OCI-LY1 (cell line): Measurements from ENCODE around the gene ANO8.

Experiments
- H2AFZ ChIP-seq: fragments of 200-600 bp; sonication (generic), shearing (Covaris generic); 2 replicates; pipeline ENCODE4 v1.6.0; 2014; ENCODE audit warnings: antibody characterized with exemption, mild to moderate bottlenecking, low read length
- H3F3A ChIP-seq: fragments of 200-600 bp; sonication (generic), shearing (Covaris generic); 2 replicates; pipeline ENCODE4 v1.6.0; 2014; ENCODE audit warnings: mild to moderate bottlenecking, antibody characterized with exemption, low read length, moderate library complexity; ENCODE audit not compliant: insufficient read depth
- H3K27ac ChIP-seq: fragments of 200-600 bp; sonication (generic); 2 replicates; pipeline ENCODE4 v1.5.1; 2014; ENCODE audit warnings: low read length, mixed run types, mild to moderate bottlenecking, low read depth; ENCODE audit not compliant: poor library complexity, severe bottlenecking
- H3K27me3 ChIP-seq: fragments of 200-600 bp; sonication (generic); 2 replicates; pipeline ENCODE4 v1.6.0; 2014; ENCODE audit warnings: antibody characterized with exemption, mild to moderate bottlenecking, low read length, moderate library complexity; ENCODE audit not compliant: insufficient read depth
- H3K36me3 ChIP-seq: fragments of 200-600 bp; sonication (generic); 2 replicates; pipeline ENCODE4 v1.6.1; 2014; ENCODE audit warnings: mild to moderate bottlenecking, antibody characterized with exemption, low read length, moderate library complexity, mixed read lengths; ENCODE audit not compliant: insufficient read depth
- H3K4me1 ChIP-seq: fragments of 200-600 bp; sonication (generic); 2 replicates; pipeline ENCODE4 v1.5.1; 2014; ENCODE audit warnings: mild to moderate bottlenecking, low read length, moderate library complexity; ENCODE audit not compliant: insufficient read depth, severe bottlenecking
- H3K4me2 ChIP-seq: fragments of 200-600 bp; sonication (generic), shearing (Covaris generic); 2 replicates; pipeline ENCODE4 v1.6.1; 2014; ENCODE audit warnings: low read length
- H3K4me3 ChIP-seq: fragments of 200-600 bp; sonication (generic); 2 replicates; pipeline ENCODE4 v1.5.1; 2014; ENCODE audit warnings: low read length, low read depth, mild to moderate bottlenecking, mixed read lengths; ENCODE audit not compliant: poor library complexity, severe bottlenecking
- H3K79me2 ChIP-seq: fragments of 200-600 bp; shearing (Covaris generic); 2 replicates; pipeline ENCODE4 v1.6.1; 2016; ENCODE audit warnings: mixed run types, low read length, mixed read lengths; ENCODE audit not compliant: insufficient read depth
- H3K9ac ChIP-seq: fragments of 200-600 bp; sonication (generic), shearing (Covaris generic); 2 replicates; pipeline ENCODE4 v1.6.1; 2014; ENCODE audit warnings: mild to moderate bottlenecking, low read length, mixed read lengths
- H3K9me2 ChIP-seq: fragments of 200-600 bp; sonication (generic), shearing (Covaris generic); 2 replicates; pipeline ENCODE4 v1.6.1; 2014; ENCODE audit warnings: low read depth, mild to moderate bottlenecking, low read length, mixed read lengths
- H3K9me3 ChIP-seq: fragments of 200-600 bp; shearing (Covaris generic); 2 replicates; pipeline ENCODE4 v1.6.1; 2014; ENCODE audit warnings: low read length, mixed read lengths
- H4K20me1 ChIP-seq: fragments of 200-600 bp; sonication (generic), shearing (Covaris generic); 2 replicates; pipeline ENCODE4 v1.6.0; 2016; ENCODE audit warnings: mild to moderate bottlenecking, low read length; ENCODE audit not compliant: insufficient read depth
- CTCF ChIP-seq: fragments of 200-600 bp; sonication (generic), shearing (Covaris generic); IDR thresholded peaks from 2 replicates; pipeline ENCODE4 v1.5.1; 2017; ENCODE audit warnings: mild to moderate bottlenecking, antibody characterized with exemption, low read length, moderate library complexity, mixed read lengths
- EZH2 ChIP-seq: fragments of 200-600 bp; sonication (generic), shearing (Covaris generic); IDR thresholded peaks from 2 replicates; pipeline ENCODE4 v1.8.0; 2017; ENCODE audit warnings: borderline replicate concordance, mixed run types, mild to moderate bottlenecking, antibody characterized with exemption, low read length, moderate library complexity, mixed read lengths

Gene ANO8

GRCh38 chr19:17325881-17326594 lies 8.6 kb downstream of the ANO8 start:
- Histone ChIP-seq H3K27me3 (no peaks in the 10 kb centered on the region; the same call in 1 of the 2 replicates), H3K4me2 (no peak overlapping the region), H3K9me3 (no peaks in the 10 kb centered on the region), H3K9me2 (no peaks in the 10 kb centered on the region), H3K4me1 (peaks cover 6% of the 10 kb centered on the region), H3K36me3 (peaks cover 19% of the 10 kb centered on the region), H4K20me1 (no peaks in the 10 kb centered on the region), H3K79me2 (no peaks in the 10 kb centered on the region), H3K9ac (no peak overlapping the region), H3F3A (peaks cover 3% of the 10 kb centered on the region; the same call in 1 of the 2 replicates), H3K4me3 (no peak overlapping the region), H3K27ac (no peak overlapping the region), H2AFZ (no peak overlapping the region)
- no peak for TF ChIP-seq CTCF
- TF ChIP-seq EZH2, result no peak

- no peak overlapping the region for H3K4me2 ChIP-seq
- H3K79me2 ChIP-seq, result no peaks in the 10 kb centered on the region
- peaks cover 28% of the 10 kb centered on the region for H3K36me3 ChIP-seq
- no peak for TF ChIP-seq CTCF
- no peak for TF ChIP-seq EZH2
- peaks cover 3% of the 10 kb centered on the region; the same call in 1 of the 2 replicates for H3F3A ChIP-seq
- no peaks in the 10 kb centered on the region; the same call in 1 of the 2 replicates for H3K27me3 ChIP-seq
- no peaks in the 10 kb centered on the region for H3K9me3 ChIP-seq
- no peak overlapping the region for H3K27ac ChIP-seq
- no peaks in the 10 kb centered on the region for H3K9me2 ChIP-seq
- H3K4me3 ChIP-seq, result no peak overlapping the region
- no peaks in the 10 kb centered on the region for H4K20me1 ChIP-seq
- H3K9ac ChIP-seq, result no peak overlapping the region
- H2AFZ ChIP-seq, result no peak overlapping the region
- peaks cover 6% of the 10 kb centered on the region for H3K4me1 ChIP-seq
Observed at GRCh38 chr19:17325133-17325532, 9.5 kb downstream of the ANO8 start.

GRCh38 chr19:17324357-17325114 lies 10.1 kb downstream of the ANO8 start:
- no peaks in the 10 kb centered on the region for H3K79me2 ChIP-seq
- H3K9me2 ChIP-seq, result no peaks in the 10 kb centered on the region
- no peak overlapping the region for H2AFZ ChIP-seq
- TF ChIP-seq EZH2, result no peak
- peaks cover 3% of the 10 kb centered on the region; the same call in 1 of the 2 replicates for H3F3A ChIP-seq
- H3K9me3 ChIP-seq, result no peaks in the 10 kb centered on the region
- H4K20me1 ChIP-seq, result no peaks in the 10 kb centered on the region
- H3K27ac ChIP-seq, result no peak overlapping the region
- H3K27me3 ChIP-seq, result no peaks in the 10 kb centered on the region; the same call in 1 of the 2 replicates
- no peak overlapping the region for H3K4me3 ChIP-seq
- peaks cover 34% of the 10 kb centered on the region for H3K36me3 ChIP-seq
- H3K4me2 ChIP-seq, result no peak overlapping the region
- no peak overlapping the region for H3K9ac ChIP-seq
- peaks cover 6% of the 10 kb centered on the region for H3K4me1 ChIP-seq
